NOMO-1 (cell line): ENCODE data around the gene TTC36.
"Not testable (repeated sequence)": the region's sequence is repeated elsewhere in the genome, so short reads cannot be mapped to it uniquely, and the experiment has no call there.

Experiments used
- DNase-seq, 2 experiments: peaks; one replicate each; lab custom pipeline; 2025; ENCODE audit not compliant: unreplicated experiment in 2 of 2; lab: John Stamatoyannopoulos, UW

Gene TTC36

GRCh38 chr11:118574636-118575035, 47.4 kb downstream of the TTC36 start:
- no peak for DNase-seq

GRCh38 chr11:118577995-118578394, 50.7 kb downstream of the TTC36 start:
- not testable (repeated sequence) for DNase-seq
